Fibroblast of the aortic adventitia (primary cell): ENCODE measurements around the gene AP4M1. TPM values are rescaled to one million over a fixed set of nuclear protein-coding genes. Genes with fewer than 3 reads are reported as not detected.

Experiments used
- DNase-seq: peaks from one replicate; pipeline ENCODE4 v3.0.0-alpha.2; 2010; ENCODE audit warnings: low read depth
- H3K4me3 ChIP-seq: 2 replicates; pipeline ENCODE4 v1.5.1; 2011; ENCODE audit warnings: low read depth, mild to moderate bottlenecking, control low read depth, low read length, moderate library complexity
- CTCF ChIP-seq: IDR thresholded peaks from 2 replicates; pipeline ENCODE4 v1.5.1; 2011; ENCODE audit warnings: mild to moderate bottlenecking, low read length, control low read depth, inconsistent platforms; ENCODE audit not compliant: insufficient read depth
- total RNA-seq: library from RNA; depleted of rRNA; stranded (reverse); fragments of >200 nt; gene quantifications from 2 replicates; pipeline ENCODE4 v1.2.3, GENCODE V29; 2012; ENCODE audit warnings: low replicate concordance

AP4M1 gene
- total RNA-seq, 1 donor: 17.6 TPM

GRCh38 chr7:100090527-100091410, 10.7 kb upstream of the AP4M1 start:
- H3K4me3 ChIP-seq: no peak overlapping the region

GRCh38 chr7:100091411-100092181, 9.8 kb upstream of the AP4M1 start:
- TF ChIP-seq CTCF: no peak
- DNase-seq: no peak
- H3K4me3 ChIP-seq: no peak overlapping the region

More at GRCh38 chr7:100090527-100091410, 10.7 kb upstream of the AP4M1 start:
- no peak for TF ChIP-seq CTCF
- DNase-seq: no peak

GRCh38 chr7:100093054-100093453, 8.4 kb upstream of the AP4M1 start:
- TF ChIP-seq CTCF: no peak
- H3K4me3 ChIP-seq: no peak overlapping the region
- no peak for DNase-seq

GRCh38 chr7:100093498-100093897, 7.9 kb upstream of the AP4M1 start:
- DNase-seq: no peak
- no peak overlapping the region for H3K4me3 ChIP-seq
- no peak for TF ChIP-seq CTCF

- no peak overlapping the region for H3K4me3 ChIP-seq
- no peak for DNase-seq
- no peak for TF ChIP-seq CTCF
These were observed 7.4 kb upstream of the AP4M1 start for GRCh38 chr7:100093925-100094486.

- DNase-seq: no peak
- H3K4me3 ChIP-seq: no peak overlapping the region
These were observed 6.2 kb upstream of the AP4M1 start for GRCh38 chr7:100095289-100095688.

More at GRCh38 chr7:100095289-100095688, 6.2 kb upstream of the AP4M1 start:
- no peak for TF ChIP-seq CTCF
